Gastroesophageal sphincter (tissue), 4 donors: ENCODE data around the gene PTPRK. TPM values are rescaled to one million over a fixed set of nuclear protein-coding genes. Genes with fewer than 3 reads are reported as not detected.
A peak's percentile ranks its signal among the peaks of the same experiment; 100 is the strongest.

ENCODE experiments used
- ATAC-seq: fragments of 150-250 bp; one replicate; pipeline ENCODE4 v1.9.1; 2016; ENCODE audit warnings: mild to moderate bottlenecking, moderate library complexity
- H3K27ac ChIP-seq, 4 donors: fragments of 200-600 bp; sonication (generic) in 3 of 4; 1 replicate in 3 of 4; 2 replicates in 1 of 4; pipeline ENCODE4 v1.5.1; 2016 to 2019
- H3K27me3 ChIP-seq: fragments of 200-600 bp; sonication (generic); one replicate; pipeline ENCODE4 v1.5.1; 2019
- H3K36me3 ChIP-seq, 2 donors: fragments of 200-600 bp; sonication (generic); one replicate each; pipeline ENCODE4 v1.5.1; 2019; ENCODE audit warnings: control low read depth in 1 of 2
- H3K4me1 ChIP-seq, 3 donors: fragments of 200-600 bp; sonication (generic); 1 replicate in 2 of 3; 2 replicates in 1 of 3; pipeline ENCODE4 v1.5.1; 2016 to 2019; ENCODE audit warnings: control low read depth in 2 of 3
- H3K4me3 ChIP-seq, 2 donors: fragments of 200-600 bp; sonication (generic); one replicate each; pipeline ENCODE4 v1.5.1; 2019; ENCODE audit warnings: mild to moderate bottlenecking in 1 of 2, moderate library complexity in 1 of 2
- H3K9me3 ChIP-seq, 3 donors: fragments of 200-600 bp; sonication (generic); one replicate each; pipeline ENCODE4 v1.5.1; 2017 to 2019; ENCODE audit warnings: control low read depth in 2 of 3
- CTCF ChIP-seq, 4 experiments: fragments of 200-600 bp in 2 of 4; fragments of 450-650 bp in 2 of 4; sonication (generic) in 1 of 4; IDR thresholded peaks; one replicate each; pipeline ENCODE4 v1.5.1; 2017 to 2019; ENCODE audit warnings: antibody characterized with exemption in 4 of 4, mild to moderate bottlenecking in 2 of 4, moderate library complexity in 2 of 4
- EP300 ChIP-seq: sonication (generic); formaldehyde crosslinking; IDR thresholded peaks from one replicate; pipeline ENCODE4 v1.6.1; 2017; ENCODE audit warnings: antibody characterized with exemption, mild to moderate bottlenecking
- POLR2A ChIP-seq, 2 donors: fragments of 450-650 bp; IDR thresholded peaks; one replicate each; pipeline ENCODE4 v1.6.1; 2017; ENCODE audit warnings: antibody characterized with exemption in 2 of 2, mild to moderate bottlenecking in 2 of 2, moderate library complexity in 1 of 2
- POLR2AphosphoS5 ChIP-seq: sonication (generic); formaldehyde crosslinking; IDR thresholded peaks from one replicate; pipeline ENCODE4 v1.6.1; 2017; ENCODE audit warnings: antibody characterized with exemption
- WGBS, 2 donors: methylation state at CpG; one replicate each; pipeline ENCODE4 v1.1.5; 2018; ENCODE audit warnings: low coverage in 1 of 2; 5-methylcytosine and 5-hydroxymethylcytosine counted together
- total RNA-seq, 4 donors: library from RNA; depleted of rRNA; stranded (reverse); fragments of >200 nt; gene quantifications; one replicate each; pipeline ENCODE4 v1.1.0, GENCODE V29; 2016

The PTPRK gene
- total RNA-seq, 4 donors from 2014 or later: 42.0 to 47.6 (median 45.8) TPM

GRCh38 chr6:128557081-128557480 is 36.7 kb upstream of the PTPRK start:
- ATAC-seq: no peak
- H3K27ac ChIP-seq: no peak overlapping the region
- WGBS, 2 donors: 72 to 73% methylated on average over 2 to 3 of the region's 3 CpGs
- H3K27me3 ChIP-seq: no peaks in the 10 kb centered on the region
- H3K36me3 ChIP-seq: no peaks in the 10 kb centered on the region
- no peaks in the 10 kb centered on the region for H3K9me3 ChIP-seq
- TF ChIP-seq POLR2A (IDR thresholded peaks at IDR 0.05) (no peak), EP300 (no peak), CTCF (IDR thresholded peaks at IDR 0.05) (no peak), POLR2AphosphoS5 (no peak)
- no peak overlapping the region for H3K4me3 ChIP-seq
- no peaks in the 10 kb centered on the region for H3K4me1 ChIP-seq

- TF ChIP-seq EP300: no peak
- TF ChIP-seq POLR2A (IDR thresholded peaks at IDR 0.05): no peak
- no peak for TF ChIP-seq POLR2AphosphoS5
- peak in 2 of 4 experiments; percentile 21 to 40 for TF ChIP-seq CTCF (IDR thresholded peaks at IDR 0.05)
- ATAC-seq: no peak
- no peaks in the 10 kb centered on the region for H3K9me3 ChIP-seq
- H3K4me1 ChIP-seq: no peaks in the 10 kb centered on the region
- no peaks in the 10 kb centered on the region for H3K27me3 ChIP-seq
- H3K36me3 ChIP-seq: no peaks in the 10 kb centered on the region
- H3K4me3 ChIP-seq: no peak overlapping the region
- no peak overlapping the region for H3K27ac ChIP-seq
- WGBS, 2 donors: 67 to 73% methylated on average over 2 of the region's 2 CpGs
Observed at GRCh38 chr6:128554302-128554701, 33.9 kb upstream of the PTPRK start.

- H3K4me3 ChIP-seq: no peak overlapping the region
- ATAC-seq: no peak
- no peak overlapping the region for H3K27ac ChIP-seq
- no peaks in the 10 kb centered on the region for H3K4me1 ChIP-seq
- no peaks in the 10 kb centered on the region for H3K27me3 ChIP-seq
- no peaks in the 10 kb centered on the region for H3K36me3 ChIP-seq
- H3K9me3 ChIP-seq: peaks cover 0 to 7% (median 0%) of the 10 kb centered on the region in 3 donors
- WGBS, 2 donors: 33 to 47% methylated on average over 1 of the region's 1 CpG
- TF ChIP-seq CTCF (IDR thresholded peaks at IDR 0.05): no peak
- TF ChIP-seq POLR2AphosphoS5: no peak
- TF ChIP-seq EP300: no peak
- TF ChIP-seq POLR2A (IDR thresholded peaks at IDR 0.05): no peak
Observed at GRCh38 chr6:128541261-128541660, 20.9 kb upstream of the PTPRK start.

- TF ChIP-seq POLR2A (IDR thresholded peaks at IDR 0.05): no peak
- no peak for TF ChIP-seq CTCF (IDR thresholded peaks at IDR 0.05)
- TF ChIP-seq EP300: no peak
- no peak for TF ChIP-seq POLR2AphosphoS5
- H3K9me3 ChIP-seq: no peaks in the 10 kb centered on the region
- no peak overlapping the region for H3K27ac ChIP-seq
- no peak for ATAC-seq
- no peaks in the 10 kb centered on the region for H3K27me3 ChIP-seq
- H3K36me3 ChIP-seq: no peaks in the 10 kb centered on the region
- H3K4me1 ChIP-seq: no peaks in the 10 kb centered on the region
- no peak overlapping the region for H3K4me3 ChIP-seq
- 88 to 97% methylated on average over 2 to 3 of the region's 4 CpGs for WGBS, 2 donors
Observed at GRCh38 chr6:128538763-128539162, 18.4 kb upstream of the PTPRK start.

- ATAC-seq: no peak
- H3K9me3 ChIP-seq: no peaks in the 10 kb centered on the region
- WGBS, 2 donors: 71 to 96% methylated on average over 1 to 3 of the region's 3 CpGs
- no peak overlapping the region for H3K4me3 ChIP-seq
- H3K36me3 ChIP-seq: no peaks in the 10 kb centered on the region
- H3K4me1 ChIP-seq: no peaks in the 10 kb centered on the region
- TF ChIP-seq EP300 (no peak), POLR2AphosphoS5 (no peak), CTCF (IDR thresholded peaks at IDR 0.05) (no peak), POLR2A (IDR thresholded peaks at IDR 0.05) (no peak)
- H3K27me3 ChIP-seq: no peaks in the 10 kb centered on the region
- no peak overlapping the region for H3K27ac ChIP-seq
Observed at GRCh38 chr6:128532827-128533226, 12.4 kb upstream of the PTPRK start.
